ENCODE results near the gene GRIA4.

- no peak for TF ChIP-seq CTCF (conservative IDR thresholded peaks at IDR 0.05)
- no peak for TF ChIP-seq EZH2 (IDR thresholded peaks at IDR 0.05; ENCODE audit: low read depth)
Measured at GRCh38 chr11:105754260-105754659, 144.4 kb downstream of the GRIA4 start.
